Stimulated activated CD4-positive, alpha-beta T cell treated with anti-CD3 and anti-CD28 coated beads, Interleukin-15, amount 100 ng/mL, for 48 hours (primary cell): ENCODE data around the gene FGGY.

Experiments used
- DNase-seq, 2 donors: peaks; one replicate each; pipeline ENCODE4 v3.0.0-alpha.2; 2020; ENCODE audit warnings: low read depth in 2 of 2

FGGY gene

GRCh38 chr1:59765011-59765730 is 468.3 kb downstream of the FGGY start:
- no peak for DNase-seq

DNA sequence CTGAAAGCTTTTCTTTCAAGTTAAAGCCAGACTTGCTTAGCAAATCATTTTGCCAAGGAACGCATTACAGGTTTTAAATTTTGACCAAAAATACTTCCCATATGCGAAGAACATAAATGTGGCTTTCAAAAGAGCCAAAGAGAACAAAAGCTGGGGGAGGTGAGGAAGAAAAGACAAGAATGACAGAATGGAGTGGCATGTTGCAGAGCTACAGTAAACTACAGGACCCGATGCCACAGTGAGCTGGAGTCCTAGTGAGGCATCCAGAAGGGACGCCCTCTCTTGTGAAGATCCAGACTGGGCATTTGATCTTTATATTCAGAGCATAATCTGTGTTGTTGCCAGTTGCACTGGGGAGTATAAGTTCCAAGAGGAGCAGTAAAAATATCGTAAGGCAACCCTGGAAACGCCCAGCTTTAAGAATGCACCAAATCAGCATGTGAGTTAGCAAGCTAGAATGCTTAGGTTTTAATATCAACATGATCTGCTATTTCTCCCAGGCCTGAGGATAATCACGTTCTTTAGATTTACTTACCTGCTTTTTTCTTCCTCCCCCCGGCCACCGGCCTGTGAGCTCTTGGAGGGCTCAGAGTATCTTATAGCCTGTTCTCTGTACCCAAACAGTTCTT is 469.4 kb downstream of the FGGY start:
- no peak for DNase-seq

DNA sequence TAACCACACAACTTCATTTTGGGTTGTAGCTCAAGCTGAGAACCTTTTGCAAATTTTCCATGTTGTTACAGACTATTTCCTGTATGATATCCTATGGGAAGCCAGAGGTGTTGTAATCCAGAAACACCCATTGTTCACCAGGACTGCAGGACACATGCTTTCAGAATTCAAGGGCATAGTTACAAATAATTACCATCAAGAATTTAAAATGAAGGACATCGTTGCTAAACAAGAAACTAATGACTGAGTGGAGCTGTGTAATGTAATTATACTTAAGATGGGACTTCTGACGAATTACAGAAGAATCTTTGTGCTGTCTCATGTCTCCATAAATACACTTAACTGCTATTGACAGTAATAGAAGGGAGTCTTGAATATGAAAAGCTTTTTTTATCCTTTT is 470.2 kb downstream of the FGGY start:
- DNase-seq: no peak

- no peak for DNase-seq
Measured at GRCh38 chr1:59768792-59769735, 472.2 kb downstream of the FGGY start.

- DNase-seq: no peak
Measured at GRCh38 chr1:59769736-59770095, 472.8 kb downstream of the FGGY start.

GRCh38 chr1:59771361-59771760 is 474.5 kb downstream of the FGGY start:
- DNase-seq: no peak

DNA sequence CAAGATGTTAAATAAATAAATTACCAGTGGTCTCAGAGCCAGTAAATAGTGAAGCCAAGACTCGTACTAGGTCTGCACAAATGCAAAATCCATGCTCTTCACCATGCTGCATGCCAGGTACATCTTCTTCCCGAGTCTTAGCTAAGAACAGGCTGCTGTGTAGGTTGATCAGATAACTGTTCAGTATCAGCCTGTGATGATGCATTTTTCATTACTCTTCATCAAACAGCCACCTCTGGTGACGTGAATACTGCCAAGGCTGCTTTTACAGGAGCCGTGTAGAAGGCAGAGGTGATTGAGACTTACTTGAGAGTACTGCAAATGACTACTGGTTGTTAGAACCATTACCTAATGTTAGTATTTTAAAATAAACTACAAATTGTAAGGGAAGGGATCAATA is 478.6 kb downstream of the FGGY start:
- DNase-seq: no peak

- no peak for DNase-seq
Measured at GRCh38 chr1:59776960-59777852, 480.3 kb downstream of the FGGY start.

DNA sequence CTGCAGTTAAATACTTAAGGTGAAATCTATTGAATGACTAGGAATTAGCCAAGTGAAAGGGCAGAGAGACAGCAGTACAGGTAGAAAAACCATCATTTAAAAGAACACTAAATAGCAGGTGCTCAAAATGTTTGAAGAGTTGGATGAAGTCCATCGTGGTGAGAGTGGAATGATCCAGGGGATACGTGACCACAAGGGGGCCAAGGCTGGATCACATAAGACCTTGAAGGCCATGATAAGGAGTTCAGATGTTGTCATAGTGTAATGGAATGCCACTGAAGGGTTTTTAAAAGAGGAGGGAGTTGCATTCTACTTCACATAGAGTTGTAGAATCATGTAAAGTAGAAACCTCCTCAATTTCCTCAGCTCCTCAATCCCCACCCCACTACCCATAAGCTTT is 483.1 kb downstream of the FGGY start:
- DNase-seq: no peak

DNA sequence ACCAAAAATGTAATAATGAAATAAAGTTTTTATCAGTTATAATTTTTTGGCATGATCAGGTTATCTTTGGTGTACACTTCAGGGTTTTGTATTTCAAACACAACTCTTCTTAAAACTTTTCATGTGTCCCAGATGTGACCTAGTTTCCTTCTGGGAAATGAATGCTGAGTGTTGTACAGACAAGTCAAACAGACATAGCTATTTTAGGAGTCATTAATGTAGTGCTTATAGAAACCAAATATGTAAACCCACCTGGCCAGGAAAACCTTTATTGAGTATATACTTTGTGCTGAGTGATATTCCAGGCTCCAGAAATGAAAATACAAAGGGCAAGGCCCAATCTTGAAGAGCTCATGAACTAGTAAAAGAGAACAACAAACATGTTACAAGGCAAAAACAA is 491.9 kb downstream of the FGGY start:
- DNase-seq: no peak

- DNase-seq: no peak
Measured at GRCh38 chr1:59798600-59798999, 501.7 kb downstream of the FGGY start.

DNA sequence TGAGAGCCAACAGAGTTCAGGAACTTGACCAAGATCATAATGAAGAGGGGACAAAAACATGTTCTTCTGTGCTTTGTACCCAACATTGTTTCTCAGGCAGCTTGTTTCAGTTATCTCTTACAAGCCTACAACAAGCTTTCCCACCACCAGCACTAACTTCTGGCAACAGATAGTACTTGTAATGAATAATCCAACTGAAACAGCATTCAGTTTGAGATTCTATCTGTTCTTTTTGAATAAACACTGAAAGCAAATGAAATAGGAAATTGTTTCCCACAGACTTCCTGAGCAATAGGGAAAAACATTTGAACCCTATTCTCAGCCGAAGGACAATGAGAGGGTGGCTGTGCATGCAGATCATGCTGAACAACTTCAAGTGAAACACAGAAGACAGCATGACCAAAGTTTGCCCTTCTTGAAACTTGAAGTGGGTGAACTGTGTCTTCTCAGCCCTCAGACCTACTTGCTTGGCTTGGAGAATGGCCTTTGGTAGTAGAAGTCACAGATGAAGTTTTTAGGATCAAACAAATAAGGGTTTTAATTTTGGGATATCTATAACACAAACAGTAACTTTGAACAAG is 506.7 kb downstream of the FGGY start:
- no peak for DNase-seq

DNA sequence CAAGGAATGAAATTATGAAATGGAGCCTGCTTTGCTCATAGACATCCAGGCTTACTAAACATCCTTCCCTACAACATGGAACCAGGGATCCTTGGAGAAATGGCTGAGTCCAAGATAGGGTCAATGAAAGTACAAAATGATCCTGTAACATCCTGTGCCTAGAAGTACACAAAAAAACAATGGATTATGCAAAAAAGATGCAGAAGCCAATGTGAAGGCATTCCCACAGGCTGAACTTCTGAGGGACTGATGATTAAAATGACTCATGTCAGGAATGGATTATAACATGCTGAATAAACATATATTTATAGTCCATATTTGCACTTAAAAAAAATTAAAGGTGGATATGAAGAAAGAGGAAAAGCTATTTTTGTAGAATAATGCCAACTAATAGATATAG is 507.4 kb downstream of the FGGY start:
- DNase-seq: no peak

DNA sequence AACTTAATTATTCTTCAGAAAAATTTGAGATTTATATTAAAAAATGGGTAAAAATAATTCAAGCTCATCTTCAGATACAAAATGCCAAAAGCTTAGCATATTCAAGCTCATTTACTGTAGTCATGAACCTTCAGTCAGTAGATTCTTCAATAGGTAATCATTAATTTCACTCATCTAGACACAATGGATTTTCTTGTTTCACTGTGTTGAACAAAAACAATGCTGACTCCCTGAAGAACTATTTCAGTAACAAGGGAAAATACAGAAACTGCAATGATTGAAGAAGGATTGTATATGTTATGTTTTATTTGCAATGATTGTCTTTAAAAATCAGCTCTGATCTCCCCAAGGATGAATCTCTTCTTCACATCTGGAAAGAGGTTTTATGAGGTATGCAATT is 508.7 kb downstream of the FGGY start:
- no peak for DNase-seq
